Measurements from ENCODE around the gene BACH2.

BACH2 gene

GRCh38 chr6:89927791-89928550, 368.7 kb downstream of the BACH2 start:
- no peak overlapping the region for H3K4me3 ChIP-seq (ENCODE audit: low read depth, low read length)
- peak; percentile 35 for DNase-seq (ENCODE audit: low read depth)
- TF ChIP-seq CTCF (conservative IDR thresholded peaks at IDR 0.05; ENCODE audit: low read depth, low read length), result no peak

- no peak for TF ChIP-seq CTCF (conservative IDR thresholded peaks at IDR 0.05; ENCODE audit: low read depth, low read length)
- no peak for DNase-seq (ENCODE audit: low read depth)
Observed at GRCh38 chr6:89927264-89927663, 369.4 kb downstream of the BACH2 start.

GRCh38 chr6:89925826-89926225, 370.8 kb downstream of the BACH2 start:
- TF ChIP-seq CTCF (conservative IDR thresholded peaks at IDR 0.05; ENCODE audit: low read depth, low read length), result no peak
- no peak for DNase-seq (ENCODE audit: low read depth)
- H3K4me3 ChIP-seq (ENCODE audit: low read depth, low read length), result no peak overlapping the region

More at GRCh38 chr6:89927264-89927663, 369.4 kb downstream of the BACH2 start:
- no peak overlapping the region for H3K4me3 ChIP-seq (ENCODE audit: low read depth, low read length)

GRCh38 chr6:89924231-89924630, 372.4 kb downstream of the BACH2 start:
- H3K4me3 ChIP-seq (ENCODE audit: low read depth, low read length), result no peak overlapping the region
- no peak for TF ChIP-seq CTCF (conservative IDR thresholded peaks at IDR 0.05; ENCODE audit: low read depth, low read length)
- DNase-seq (ENCODE audit: low read depth), result no peak

- no peak overlapping the region for H3K4me3 ChIP-seq (ENCODE audit: low read depth, low read length)
- TF ChIP-seq CTCF (conservative IDR thresholded peaks at IDR 0.05; ENCODE audit: low read depth, low read length), result no peak
- DNase-seq (ENCODE audit: low read depth), result no peak
Observed at GRCh38 chr6:89921691-89922090, 375.0 kb downstream of the BACH2 start.

GRCh38 chr6:89921197-89921596, 375.4 kb downstream of the BACH2 start:
- no peak for TF ChIP-seq CTCF (conservative IDR thresholded peaks at IDR 0.05; ENCODE audit: low read depth, low read length)
- DNase-seq (ENCODE audit: low read depth), result no peak
- H3K4me3 ChIP-seq (ENCODE audit: low read depth, low read length), result no peak overlapping the region

GRCh38 chr6:89917801-89918366, 378.8 kb downstream of the BACH2 start:
- DNase-seq (ENCODE audit: low read depth), result no peak
- no peak for TF ChIP-seq CTCF (conservative IDR thresholded peaks at IDR 0.05; ENCODE audit: low read depth, low read length)
- no peak overlapping the region for H3K4me3 ChIP-seq (ENCODE audit: low read depth, low read length)
